ENCODE results near the gene THSD7A.

Gene THSD7A

DNA sequence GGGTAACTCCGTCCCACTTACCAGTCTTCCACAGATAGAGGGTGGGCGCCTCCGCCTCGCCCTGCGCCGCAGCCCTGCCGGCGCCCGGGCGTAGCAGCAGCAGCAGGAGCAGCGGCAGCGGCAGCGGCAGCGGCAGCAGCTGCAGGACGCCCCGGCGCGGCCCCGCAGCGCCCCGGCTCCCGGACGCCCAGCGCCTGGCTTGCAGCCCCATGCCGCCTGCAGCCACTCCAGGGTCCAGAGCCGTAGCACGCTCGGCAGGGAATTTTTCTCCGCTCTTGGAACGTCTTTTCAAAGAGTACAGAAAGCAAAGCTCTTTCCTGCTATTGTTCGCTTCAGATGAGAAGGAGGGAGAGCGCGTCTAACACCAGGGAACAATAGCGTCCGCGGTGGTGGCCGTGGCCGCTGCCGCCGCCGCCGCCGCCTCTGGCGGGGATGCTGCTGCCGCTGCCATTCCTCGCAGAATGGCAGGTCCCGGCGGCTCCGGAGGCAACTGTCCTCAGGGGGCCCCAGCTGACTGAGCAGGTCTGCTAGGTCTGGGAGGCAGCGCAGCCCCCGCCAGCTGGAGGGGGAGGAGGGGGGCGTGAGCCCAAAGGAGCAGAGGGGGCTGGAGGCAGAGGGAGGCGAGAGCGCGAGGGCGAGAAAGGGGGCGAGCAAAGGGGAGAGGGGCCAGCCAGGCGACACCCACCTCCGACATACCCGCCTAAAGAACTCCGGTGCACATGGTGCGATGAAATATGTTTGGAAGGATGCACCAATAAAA, at the start of gene THSD7A:
Gene THSD7A, minus strand, starts transcription at position 463 of the 760 bp plus-strand sequence. Its CDS starts 252 bp downstream, at position 211.
- peak; percentile 58 for DNase-seq

DNA sequence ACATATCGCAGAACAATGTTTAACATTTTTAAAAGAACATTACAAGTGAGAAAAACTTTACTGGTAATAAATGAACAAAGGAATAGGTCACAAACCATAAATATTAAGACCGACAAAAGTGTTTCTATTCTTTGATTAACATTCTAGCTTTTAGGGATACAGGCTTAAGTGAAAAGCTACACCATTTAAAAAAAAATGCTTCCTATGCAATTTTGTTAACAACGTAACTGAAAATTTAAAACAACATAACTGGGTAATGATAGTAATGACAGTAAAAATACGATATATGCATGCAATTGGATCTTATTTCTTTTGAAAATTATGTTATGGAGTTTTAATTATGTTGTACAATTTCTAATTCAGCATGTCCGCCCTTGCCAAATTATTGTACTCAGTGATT, 49.7 kb upstream of the THSD7A start:
- DNase-seq: no peak

DNA sequence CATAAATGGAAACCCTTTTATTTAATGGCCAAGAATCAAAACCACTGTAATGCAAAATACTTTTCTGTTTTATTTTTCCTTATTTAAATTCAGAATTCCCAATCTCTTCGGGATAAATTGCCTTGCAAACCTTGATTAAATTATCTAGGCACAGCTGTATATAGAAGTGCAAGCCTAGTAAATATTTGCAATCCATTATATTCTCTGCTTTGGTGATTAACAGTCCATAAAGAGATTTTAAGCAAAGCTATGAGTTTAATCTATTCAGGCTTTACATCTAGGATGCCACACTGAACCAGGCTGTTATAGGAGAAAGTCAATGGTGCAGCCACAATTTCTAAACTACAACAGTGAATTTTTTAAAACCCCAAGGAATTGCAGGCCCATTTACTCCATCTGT, 43.6 kb upstream of the THSD7A start:
- DNase-seq: no peak

DNA sequence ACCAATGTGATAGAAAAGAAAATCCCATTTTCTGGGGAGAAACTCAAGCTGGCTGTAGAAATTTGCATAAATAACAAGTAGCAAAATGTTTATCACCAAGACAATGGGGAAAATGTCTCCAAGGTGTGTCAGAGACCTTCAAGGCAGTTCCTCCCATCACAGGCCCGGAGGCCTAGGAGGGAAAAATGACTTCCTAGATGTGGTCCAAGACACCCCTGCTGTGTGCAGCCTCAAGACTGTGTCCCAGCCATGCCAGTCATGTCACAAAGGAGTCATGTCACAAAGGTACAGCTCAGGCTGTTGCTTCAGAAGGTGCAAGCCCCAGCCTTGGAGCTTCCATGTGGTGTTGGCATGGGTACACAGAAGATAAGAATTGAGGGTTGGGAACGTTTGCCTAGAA, 33.7 kb upstream of the THSD7A start:
- DNase-seq: no peak

- DNase-seq: no peak
Observed at GRCh38 chr7:11858622-11859302, 26.8 kb upstream of the THSD7A start.

- no peak for DNase-seq
Observed at GRCh38 chr7:11858026-11858425, 26.0 kb upstream of the THSD7A start.

- DNase-seq: no peak
Observed at GRCh38 chr7:11848251-11848650, 16.3 kb upstream of the THSD7A start.

DNA sequence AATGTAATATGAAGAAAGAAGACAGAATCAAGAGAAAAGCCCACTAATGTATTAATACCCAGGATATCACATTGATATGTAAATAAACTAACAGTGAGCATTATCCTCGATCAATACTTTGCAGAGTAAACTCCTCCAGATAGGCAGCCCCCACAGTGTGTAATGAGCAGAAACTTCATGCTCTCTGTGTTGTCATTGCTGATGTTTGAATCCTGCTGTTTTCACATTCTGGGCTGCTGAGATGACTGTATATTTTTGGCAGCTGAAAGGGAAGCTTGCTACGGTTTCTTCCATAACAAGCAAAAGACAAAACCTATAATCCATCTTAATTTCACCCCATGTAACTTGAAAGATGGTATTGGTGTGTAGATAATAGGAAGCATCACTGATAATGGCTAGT, 15.3 kb upstream of the THSD7A start:
- DNase-seq: no peak

DNA sequence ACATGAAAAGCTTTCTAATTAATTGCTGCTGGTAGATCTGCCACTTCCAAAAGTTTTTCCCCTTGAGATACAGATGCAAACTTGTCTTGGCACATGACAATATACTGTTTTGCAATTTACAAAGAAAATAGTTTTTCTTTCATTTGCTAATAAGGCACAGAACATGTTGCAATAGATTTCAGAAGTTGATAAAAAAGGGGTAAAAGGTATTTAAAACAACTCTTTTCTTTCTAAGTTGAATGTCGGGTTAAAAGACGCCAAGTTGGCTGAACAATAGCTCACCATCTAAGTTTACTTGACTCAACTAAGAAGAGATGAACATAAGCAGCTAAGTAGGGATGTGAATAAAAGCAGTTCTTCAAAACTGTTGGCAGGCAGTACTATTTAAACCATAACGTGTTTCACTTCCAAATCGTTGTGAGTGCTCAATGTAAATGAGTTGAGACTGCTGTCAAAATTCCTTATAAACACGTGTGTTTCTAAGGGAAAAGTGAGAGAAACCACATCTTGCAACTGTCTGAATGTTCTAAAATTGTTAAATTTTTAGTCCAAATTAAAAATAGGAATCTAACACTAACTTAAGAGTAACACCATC, 14.5 kb upstream of the THSD7A start:
- DNase-seq: no peak

- no peak for DNase-seq
Observed at GRCh38 chr7:11843113-11843765, 11.2 kb upstream of the THSD7A start.

DNA sequence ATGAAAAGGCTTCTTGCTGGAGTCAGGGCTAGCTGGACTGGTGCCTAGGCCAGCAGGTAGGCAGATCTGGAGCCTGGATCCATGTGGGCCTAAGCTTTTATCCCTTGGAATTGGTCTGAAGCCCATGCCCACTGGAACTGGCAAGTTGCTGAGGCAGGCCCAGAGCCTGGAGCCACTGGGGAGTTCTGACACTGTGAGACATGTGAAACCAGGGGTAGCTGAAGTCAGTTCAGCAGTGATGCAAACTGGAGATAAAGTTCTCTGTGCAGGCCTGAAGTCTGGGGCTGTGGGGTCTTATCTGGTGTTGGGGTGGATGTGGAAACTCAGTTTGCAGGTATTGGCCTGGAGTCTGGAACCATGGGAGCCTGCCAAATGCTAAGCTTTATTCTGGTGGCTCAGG, 9.7 kb upstream of the THSD7A start:
- no peak for DNase-seq

- no peak for DNase-seq
Observed at GRCh38 chr7:11835260-11835659, 3.3 kb upstream of the THSD7A start.

GRCh38 chr7:11833431-11833830, 1.4 kb upstream of the THSD7A start:
- no peak for DNase-seq

- DNase-seq: no peak
Observed at GRCh38 chr7:11831156-11831735, 752 bp downstream of the THSD7A start.

DNA sequence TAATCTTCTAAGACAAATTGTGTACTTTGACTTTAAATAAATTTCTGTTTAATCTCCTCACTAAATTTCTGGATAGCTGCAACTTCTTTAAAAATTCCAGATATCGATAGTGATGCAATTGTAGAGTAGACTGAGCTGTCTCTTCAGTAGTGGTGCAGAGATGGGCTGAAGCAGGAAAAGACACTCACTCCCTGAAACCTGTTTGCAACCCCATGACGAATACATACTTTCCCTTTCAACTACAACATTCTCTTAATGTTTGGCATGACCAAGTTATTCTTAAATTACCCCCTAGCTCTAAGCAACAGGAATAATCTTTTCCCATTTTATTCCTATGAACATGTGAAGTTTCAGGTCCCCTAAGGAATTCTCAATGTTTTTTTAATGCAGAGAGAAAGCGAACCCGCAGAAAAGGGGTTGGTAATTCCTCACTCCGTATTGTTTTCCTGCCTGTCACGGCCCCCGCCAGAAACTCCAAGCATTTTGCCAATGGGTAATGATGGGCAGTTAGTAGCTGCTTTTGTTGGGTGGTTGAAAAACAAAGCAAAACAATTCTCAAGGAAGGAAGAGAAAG, 1.3 kb downstream of the THSD7A start:
- DNase-seq: no peak

- no peak for DNase-seq
Observed at GRCh38 chr7:11829954-11830353, 2.0 kb downstream of the THSD7A start.

DNA sequence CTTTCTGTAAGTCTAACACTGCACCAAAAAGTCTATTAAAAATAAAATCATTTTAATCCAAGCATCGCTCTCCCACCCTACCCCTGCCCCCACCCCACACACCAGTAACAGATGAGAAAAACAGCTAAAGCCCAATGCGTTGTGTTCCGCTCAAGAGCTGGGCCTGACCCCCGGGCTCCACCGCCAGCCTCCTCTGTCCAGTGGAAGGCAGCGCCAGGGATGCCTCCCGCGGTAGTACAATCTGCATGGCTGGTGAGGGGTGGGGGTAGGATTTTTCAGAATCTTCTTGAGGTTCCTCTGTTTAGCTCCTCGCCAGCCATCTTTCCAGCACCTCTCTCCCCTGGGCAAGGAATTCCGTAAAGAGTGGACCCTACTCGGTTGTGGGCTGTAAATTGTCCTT, 12.1 kb downstream of the THSD7A start:
- DNase-seq: no peak

- DNase-seq: no peak
Observed at GRCh38 chr7:11819271-11819670, 12.7 kb downstream of the THSD7A start.

DNA sequence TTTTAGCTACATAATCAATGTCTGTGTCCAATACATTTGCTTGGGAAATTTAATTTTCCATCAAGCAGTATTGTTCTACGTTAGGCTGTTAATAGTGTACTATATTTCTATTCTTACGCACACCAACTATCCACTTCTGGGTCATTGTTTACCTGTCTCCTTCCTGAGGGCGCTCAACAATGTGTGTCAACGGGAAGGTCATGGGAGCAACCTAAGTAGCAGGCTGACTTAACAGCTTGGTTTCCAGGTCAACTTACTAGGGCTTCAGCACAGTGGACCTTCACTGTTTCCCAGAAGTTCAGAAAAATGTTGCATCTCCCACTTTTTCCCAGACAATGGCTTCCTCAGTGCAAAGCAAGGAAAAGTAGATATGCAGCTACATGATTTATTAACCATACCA, 13.7 kb downstream of the THSD7A start:
- no peak for DNase-seq

- DNase-seq: no peak
Observed at GRCh38 chr7:11817111-11817740, 14.8 kb downstream of the THSD7A start.

GRCh38 chr7:11811709-11812108, 20.3 kb downstream of the THSD7A start:
- no peak for DNase-seq

DNA sequence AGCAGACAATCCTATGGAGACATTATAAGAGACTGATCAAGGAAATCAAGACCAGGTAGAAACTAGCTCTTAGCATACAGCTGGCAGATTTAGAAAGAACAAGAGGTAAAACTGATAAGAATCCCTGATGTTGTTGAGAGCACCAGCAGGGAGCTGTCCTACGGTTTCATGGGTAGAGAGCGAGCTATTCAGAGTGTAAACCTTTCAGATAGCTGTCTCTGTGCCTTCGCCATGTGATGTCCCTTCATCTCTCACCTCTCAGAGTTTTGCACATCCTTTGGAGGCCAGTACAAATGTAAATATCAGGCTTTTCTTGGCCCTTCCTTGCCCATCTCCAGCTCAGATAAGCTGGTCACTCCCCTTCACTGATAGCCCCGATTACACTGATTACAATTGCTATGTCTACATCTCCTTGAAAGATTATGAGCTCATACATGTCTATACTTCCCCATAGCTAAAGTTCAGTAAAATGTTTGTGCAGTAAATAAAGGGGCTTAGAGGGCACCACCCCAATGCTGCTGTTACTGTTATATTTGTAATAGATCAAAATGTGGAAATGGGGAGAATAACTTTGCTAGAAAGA, 21.9 kb downstream of the THSD7A start:
- no peak for DNase-seq
